Activated CD8-positive, alpha-beta memory T cell treated with anti-CD3 and anti-CD28 coated beads for 4 hours (primary cell): Measurements from ENCODE around the gene S100A9.
"Not testable (repeated sequence)": the region's sequence is repeated elsewhere in the genome, so short reads cannot be mapped to it uniquely, and the experiment has no call there.

Experiments
- DNase-seq, 2 donors: peaks; one replicate each; pipeline ENCODE4 v3.0.0-alpha.2; 2020; ENCODE audit warnings: low read depth in 2 of 2

Gene S100A9

DNA sequence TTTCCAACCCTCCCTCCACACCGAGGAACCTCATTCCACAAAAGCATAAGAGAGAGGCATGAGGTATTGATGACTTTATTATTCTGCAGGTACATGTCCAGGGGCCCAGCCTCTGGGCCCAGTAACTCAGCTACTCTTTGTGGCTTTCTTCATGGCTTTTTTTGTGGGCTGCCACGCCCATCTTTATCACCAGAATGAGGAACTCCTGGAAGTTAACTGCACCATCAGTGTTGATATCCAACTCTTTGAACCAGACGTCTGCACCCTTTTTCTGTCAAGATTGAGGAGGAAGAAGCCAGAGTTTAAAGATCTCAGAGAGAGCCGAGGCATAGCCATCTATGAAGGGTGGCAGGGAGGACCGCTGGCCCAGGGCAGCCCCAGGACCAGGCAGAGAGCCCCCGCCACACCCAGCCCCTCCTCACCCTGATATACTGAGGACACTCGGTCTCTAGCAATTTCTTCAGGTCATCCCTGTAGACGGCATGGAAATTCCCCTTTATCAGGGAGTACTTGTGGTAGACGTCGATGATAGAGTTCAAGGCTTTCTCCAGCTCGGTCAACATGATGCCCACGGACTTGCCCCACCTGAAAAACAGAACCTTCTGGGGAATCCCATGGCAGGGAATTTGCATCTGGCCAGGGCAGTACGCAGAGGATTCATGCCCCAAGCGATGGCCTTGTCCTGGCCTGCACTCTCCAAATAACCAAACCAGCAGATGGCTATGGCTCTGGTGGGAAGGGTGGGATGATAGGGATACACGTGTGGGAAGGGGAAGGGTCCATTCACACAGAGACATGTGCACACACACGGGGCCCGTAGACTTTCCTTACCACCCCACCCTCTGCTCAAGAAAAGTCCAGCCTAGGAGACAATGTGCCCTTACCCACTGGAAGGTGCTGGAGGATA, 32.6 kb downstream of the S100A9 start:
- no peak for DNase-seq

GRCh38 chr1:153390938-153391710, 33.5 kb downstream of the S100A9 start, which contains the start of gene S100A8:
Gene S100A8, minus strand, starts transcription at chr1:153391073. Its CDS starts 538 bp downstream, at chr1:153390535.
- no peak for DNase-seq

GRCh38 chr1:153392258-153392657, 34.6 kb downstream of the S100A9 start:
- no peak for DNase-seq

DNA sequence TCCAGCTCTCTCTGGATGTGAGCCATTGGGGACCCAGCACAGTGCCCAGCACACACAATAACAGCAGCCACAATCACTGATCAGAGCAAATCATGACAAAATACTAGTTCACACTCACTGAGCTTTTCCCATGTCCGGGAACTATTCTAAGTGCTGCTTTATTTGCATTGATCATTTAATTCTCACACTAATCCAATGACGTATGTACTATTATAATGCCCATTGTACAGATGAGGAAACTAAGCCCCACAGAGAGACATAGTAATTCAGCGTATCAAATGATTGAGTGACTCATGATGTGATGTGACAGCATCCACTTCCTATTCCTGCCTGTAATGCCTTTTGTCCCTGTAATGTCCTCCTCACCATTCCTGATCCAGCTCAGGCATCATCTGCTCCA, 35.2 kb downstream of the S100A9 start:
- DNase-seq, result no peak

DNA sequence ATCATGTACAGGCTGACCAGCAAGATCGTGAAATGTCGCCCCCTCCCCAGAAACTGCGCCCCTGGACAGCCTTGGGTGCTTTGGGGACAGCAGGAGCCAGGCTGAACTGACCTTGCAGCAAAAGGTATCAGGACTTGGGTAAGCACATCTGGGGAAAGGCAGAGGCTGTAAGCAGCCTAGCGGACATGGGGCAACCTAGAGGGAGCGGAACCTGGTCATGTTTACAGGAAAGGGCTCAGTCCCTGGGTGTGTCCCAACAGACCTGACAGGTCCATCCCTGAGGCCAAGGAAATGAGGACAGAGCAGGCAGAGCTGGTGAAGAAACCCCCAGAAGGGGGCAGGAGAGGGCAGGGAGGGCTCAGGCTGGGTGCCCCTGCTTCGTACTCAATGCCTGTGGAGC, 36.3 kb downstream of the S100A9 start:
- DNase-seq, result no peak

DNA sequence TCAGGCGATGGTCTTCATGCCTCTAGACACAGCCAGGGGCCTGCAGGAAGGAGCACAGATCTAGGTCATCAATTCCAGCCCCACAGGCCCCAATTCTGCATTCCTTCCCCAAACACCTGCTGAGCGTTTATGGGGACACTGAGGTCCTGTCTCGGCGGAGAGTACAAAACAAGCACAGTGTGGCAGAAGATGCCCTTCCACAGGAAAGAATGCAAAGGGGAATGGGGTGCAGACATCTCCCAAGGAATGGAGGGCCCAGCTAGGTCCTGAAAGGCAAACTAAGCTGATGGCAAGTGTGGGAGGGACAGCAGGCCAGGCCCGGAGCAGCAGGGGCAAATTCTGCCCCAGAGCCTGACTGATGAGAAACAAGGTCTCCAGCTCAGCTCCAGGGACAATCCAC, 36.7 kb downstream of the S100A9 start:
- DNase-seq, result no peak

DNA sequence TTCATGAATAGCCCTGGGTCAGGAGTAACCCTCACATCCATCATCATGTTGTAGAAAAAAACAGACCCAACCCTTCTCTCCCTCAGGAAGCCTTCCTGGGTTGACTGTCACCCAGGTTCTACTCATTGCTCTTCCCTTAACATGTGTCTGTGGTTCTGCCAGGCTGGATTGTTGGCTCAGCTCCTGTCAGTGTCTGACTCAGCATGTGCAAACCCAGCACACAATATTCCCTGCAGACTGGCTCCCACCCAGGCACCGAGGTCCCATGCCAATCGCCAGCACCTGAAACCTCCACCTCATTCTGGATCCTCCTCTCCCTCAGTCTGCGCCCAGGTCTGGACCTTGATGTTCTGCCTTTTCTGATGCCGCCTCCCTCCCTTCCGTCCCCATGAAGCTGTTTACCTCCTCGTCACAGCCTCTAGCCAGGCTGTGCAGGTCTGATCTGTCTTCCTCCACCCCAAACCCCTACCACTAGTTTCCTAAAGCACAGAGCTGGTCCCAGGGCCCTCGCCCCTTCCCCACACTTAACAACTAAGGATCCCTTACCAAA, 37.6 kb downstream of the S100A9 start:
- DNase-seq, result no peak

DNA sequence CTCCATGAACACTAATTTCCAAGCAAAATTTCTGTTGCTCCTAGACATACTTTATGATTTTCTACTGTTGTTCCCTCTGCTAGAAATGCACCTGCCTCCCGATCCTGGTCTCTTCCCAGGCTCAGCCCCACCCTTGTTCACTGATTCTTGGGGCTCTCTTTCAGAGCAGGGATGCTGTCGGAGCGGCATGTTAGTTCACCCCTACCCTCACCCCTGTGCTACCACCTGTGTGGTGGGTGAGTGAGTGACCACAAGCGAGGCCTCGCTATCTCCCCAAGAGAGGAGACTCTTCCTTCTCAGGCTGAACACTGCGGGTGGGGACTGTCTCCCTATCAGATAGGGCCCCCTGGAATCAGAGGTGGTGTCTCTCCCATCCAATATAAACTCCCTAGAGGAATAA, 38.1 kb downstream of the S100A9 start:
- DNase-seq, result no peak

GRCh38 chr1:153396461-153396860, 38.8 kb downstream of the S100A9 start:
- no peak for DNase-seq

GRCh38 chr1:153397051-153397923, 39.6 kb downstream of the S100A9 start:
- no peak for DNase-seq

GRCh38 chr1:153397924-153398651, 40.4 kb downstream of the S100A9 start:
- DNase-seq, result no peak

GRCh38 chr1:153399401-153400055, 41.9 kb downstream of the S100A9 start:
- DNase-seq, result no peak

DNA sequence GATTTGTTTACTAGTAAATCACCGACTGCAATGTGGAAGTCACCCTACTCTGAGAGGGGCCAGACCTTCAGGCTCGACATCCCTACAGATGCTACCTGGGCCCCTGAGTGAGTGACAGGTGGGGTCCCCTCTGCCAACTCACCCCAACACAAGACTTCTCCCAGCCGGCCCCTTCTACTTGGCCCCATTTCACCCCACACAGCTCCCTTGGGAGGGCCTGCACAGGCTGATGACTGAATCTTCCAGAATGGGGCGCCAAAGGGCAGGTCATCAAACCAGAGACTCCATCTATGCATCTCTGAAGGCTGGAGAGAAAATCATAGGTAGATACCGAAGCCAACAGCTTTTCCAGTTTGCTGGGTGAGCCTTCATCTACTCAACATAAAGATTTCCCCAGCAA, 42.6 kb downstream of the S100A9 start:
- no peak for DNase-seq

DNA sequence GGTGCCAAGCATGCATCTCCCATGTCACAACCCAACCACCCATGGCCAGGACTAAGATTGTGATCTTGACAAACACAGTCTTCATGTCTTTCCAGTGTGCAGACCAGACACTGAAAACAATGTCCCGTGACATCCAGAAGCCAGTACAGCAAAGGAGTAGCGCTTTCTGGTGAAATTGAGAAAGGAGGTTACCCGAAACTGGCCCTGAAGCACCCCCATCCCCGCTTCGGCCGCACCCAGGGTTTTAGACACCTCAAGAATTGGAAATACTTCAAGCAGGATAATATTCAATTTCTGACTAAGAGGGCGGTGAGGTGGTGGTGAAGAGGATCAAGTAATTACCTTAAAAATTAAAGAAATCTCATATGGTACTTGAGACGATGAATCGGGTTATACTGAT, 43.8 kb downstream of the S100A9 start:
- no peak for DNase-seq

DNA sequence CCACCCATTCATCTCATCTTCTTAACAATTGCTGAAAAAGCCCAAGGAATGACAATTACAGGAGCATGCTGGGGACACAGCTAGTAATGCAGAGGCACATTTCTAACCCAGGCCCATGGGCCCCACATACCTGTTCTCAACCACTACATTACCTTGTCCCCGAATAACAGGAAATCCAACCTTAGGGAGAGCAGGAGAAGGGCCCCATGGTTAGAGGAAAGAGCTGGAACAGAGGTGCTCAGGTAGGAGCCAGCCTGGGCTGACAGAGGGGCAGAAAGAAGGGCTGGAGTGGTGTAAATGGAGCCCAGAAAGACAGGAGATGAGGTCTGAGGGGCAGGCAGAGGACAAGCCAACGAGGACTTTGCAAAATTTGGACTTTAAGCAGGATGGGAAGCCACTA, 44.6 kb downstream of the S100A9 start:
- DNase-seq, result no peak

DNA sequence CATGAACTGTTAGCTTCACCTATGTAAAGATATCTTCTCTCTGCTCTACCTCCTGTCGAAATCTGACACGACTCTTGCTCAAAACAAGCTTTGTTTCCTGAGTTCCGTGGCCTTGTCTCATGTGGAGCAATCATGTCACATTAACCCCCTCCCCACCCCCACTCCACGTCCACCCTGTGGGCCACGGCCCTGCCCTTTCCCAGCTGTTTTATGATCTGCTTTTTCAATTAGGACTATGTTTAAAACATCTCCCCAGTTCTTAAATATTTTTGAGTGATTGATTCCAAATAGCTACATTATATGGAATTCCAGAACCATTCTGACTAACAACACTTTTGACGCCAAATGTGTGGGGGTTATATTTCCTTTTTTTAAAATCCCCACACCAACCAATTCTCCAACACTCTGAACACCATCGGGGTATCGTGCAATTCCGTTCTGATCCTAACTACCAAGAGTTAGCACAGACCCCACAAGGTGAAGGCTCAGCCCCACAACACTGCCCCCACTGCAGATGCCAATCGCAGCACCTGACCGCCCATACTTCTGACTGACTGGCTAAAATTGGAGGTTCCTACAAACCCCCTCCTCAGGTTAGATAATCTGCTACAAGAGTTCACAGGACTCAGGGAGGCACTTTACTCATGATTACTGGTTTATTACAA, 45.9 kb downstream of the S100A9 start:
- DNase-seq, result no peak

- no peak for DNase-seq
Observed at GRCh38 chr1:153404086-153404635, 46.5 kb downstream of the S100A9 start.

DNA sequence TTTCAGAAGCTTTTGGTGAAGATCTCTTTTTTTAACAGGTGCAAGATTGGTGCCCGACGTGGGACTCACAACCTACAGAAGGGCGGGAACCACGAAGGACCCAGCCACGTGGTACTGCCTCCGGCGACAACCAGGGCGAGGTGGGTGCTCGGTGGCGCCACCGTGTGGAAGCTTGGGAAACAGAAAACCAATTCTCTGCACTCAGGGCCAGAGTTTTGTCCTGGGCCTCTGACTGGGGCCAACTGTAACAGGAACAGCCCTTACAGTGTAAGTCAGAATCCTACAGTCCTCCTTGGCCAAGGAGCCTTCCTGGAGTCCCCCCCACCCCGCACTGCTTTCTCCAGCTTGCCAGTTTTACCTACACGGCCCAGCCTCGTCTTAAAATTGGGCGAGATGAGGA, 47.1 kb downstream of the S100A9 start:
- peak in 1 of 2 donors; percentile 6 for DNase-seq

GRCh38 chr1:153405825-153406599, 48.4 kb downstream of the S100A9 start:
- not testable (repeated sequence) for DNase-seq
